Posterior cingulate gyrus (tissue), 11 donors: ENCODE data around the gene CTTNBP2NL.

Experiments
- DNase-seq, 10 donors: peaks; one replicate each; pipeline versions ENCODE4 v3.0.0 to v3.0.0-alpha.2; 2020 to 2021; ENCODE audit warnings: mixed read lengths in 3 of 10
- intact Hi-C: fragments of 100-400 bp; cut with DNase I; formaldehyde crosslinking; loops from one replicate; pipeline ENCODE4 v1.15.1; 2023

CTTNBP2NL gene

GRCh38 chr1:112395821-112396652 lies at the start of gene CTTNBP2NL:
Gene CTTNBP2NL (plus strand): TSS chr1:112396214. CDS start chr1:112416166, 19,952 bp downstream.
- intact Hi-C loops: loop anchor here (5.0 kb wide), 1 partner anchor 221 kb away; the partner anchor contains the start of genes CAPZA1 and ST7L
- DNase-seq: peak; percentile 94 to 100 (median 98)

- no peak for DNase-seq
These were observed 49.1 kb upstream of the CTTNBP2NL start for GRCh38 chr1:112346801-112347350.

GRCh38 chr1:112356765-112357164 lies 39.2 kb upstream of the CTTNBP2NL start:
- no peak for DNase-seq
- intact Hi-C loops: no loop called here

More at GRCh38 chr1:112346801-112347350, 49.1 kb upstream of the CTTNBP2NL start:
- intact Hi-C loops: no loop called here

- DNase-seq: no peak
- intact Hi-C loops: no loop called here
These were observed 38.5 kb upstream of the CTTNBP2NL start for GRCh38 chr1:112357467-112357866.

- intact Hi-C loops: no loop called here
- no peak for DNase-seq
These were observed 37.8 kb upstream of the CTTNBP2NL start for GRCh38 chr1:112358061-112358770.

GRCh38 chr1:112358798-112359408 lies 37.1 kb upstream of the CTTNBP2NL start:
- intact Hi-C loops: no loop called here
- peak; percentile 64 to 96 (median 76) for DNase-seq

- peak in 2 of 10 donors; percentile 18 to 34 for DNase-seq
- intact Hi-C loops: no loop called here
These were observed 35.9 kb upstream of the CTTNBP2NL start for GRCh38 chr1:112359961-112360767.

- intact Hi-C loops: no loop called here
These were observed 32.4 kb upstream of the CTTNBP2NL start for GRCh38 chr1:112363636-112364035.

GRCh38 chr1:112368198-112368597 lies 27.8 kb upstream of the CTTNBP2NL start:
- DNase-seq: no peak
- intact Hi-C loops: no loop called here

More at GRCh38 chr1:112363636-112364035, 32.4 kb upstream of the CTTNBP2NL start:
- DNase-seq: no peak

GRCh38 chr1:112369392-112370285 lies 26.4 kb upstream of the CTTNBP2NL start:
- peak; percentile 75 to 98 (median 92) for DNase-seq
- intact Hi-C loops: no loop called here

GRCh38 chr1:112370996-112371395 lies 25.0 kb upstream of the CTTNBP2NL start:
- intact Hi-C loops: no loop called here
- no peak for DNase-seq

GRCh38 chr1:112371775-112372174 lies 24.2 kb upstream of the CTTNBP2NL start:
- intact Hi-C loops: no loop called here

GRCh38 chr1:112373806-112374205 lies 22.2 kb upstream of the CTTNBP2NL start:
- intact Hi-C loops: no loop called here
- no peak for DNase-seq

More at GRCh38 chr1:112371775-112372174, 24.2 kb upstream of the CTTNBP2NL start:
- DNase-seq: no peak

GRCh38 chr1:112375701-112376100 lies 20.3 kb upstream of the CTTNBP2NL start:
- intact Hi-C loops: no loop called here

GRCh38 chr1:112380356-112380755 lies 15.7 kb upstream of the CTTNBP2NL start:
- intact Hi-C loops: no loop called here

More at GRCh38 chr1:112375701-112376100, 20.3 kb upstream of the CTTNBP2NL start:
- DNase-seq: no peak

GRCh38 chr1:112381324-112382076 lies 14.5 kb upstream of the CTTNBP2NL start:
- no peak for DNase-seq
- intact Hi-C loops: no loop called here

More at GRCh38 chr1:112380356-112380755, 15.7 kb upstream of the CTTNBP2NL start:
- no peak for DNase-seq

GRCh38 chr1:112383759-112384370 lies 12.1 kb upstream of the CTTNBP2NL start:
- no peak for DNase-seq
- intact Hi-C loops: no loop called here
